Neural cell (in vitro differentiated cells): ENCODE measurements around the gene TSHR. TPM values are rescaled to one million over a fixed set of nuclear protein-coding genes. Genes with fewer than 3 reads are reported as not detected.
"Not testable (repeated sequence)": the region's sequence is repeated elsewhere in the genome, so short reads cannot be mapped to it uniquely, and the experiment has no call there.

Source experiments
- H2AFZ ChIP-seq: fragments of 200-600, 300-800 bp; sonication (generic), shearing (Covaris generic); 2 replicates; pipeline ENCODE4 v1.6.0; 2014; ENCODE audit warnings: low read depth, mild to moderate bottlenecking, antibody characterized with exemption, low read length, moderate library complexity
- H3F3A ChIP-seq: fragments of 200-600 bp; shearing (Covaris generic); 2 replicates; pipeline ENCODE4 v1.6.1; 2016; ENCODE audit warnings: mild to moderate bottlenecking, moderate library complexity, mixed read lengths, antibody characterized with exemption, low read length; ENCODE audit not compliant: insufficient read depth, poor library complexity, severe bottlenecking
- H3K27ac ChIP-seq: fragments of 200-600, 300-800 bp; sonication (generic), shearing (Covaris generic); 2 replicates; pipeline ENCODE4 v1.5.1; 2014; ENCODE audit warnings: mild to moderate bottlenecking, low read length, moderate library complexity
- H3K27me3 ChIP-seq: fragments of 300-800, 200-600 bp; sonication (generic), shearing (Covaris generic); 2 replicates; pipeline ENCODE4 v1.6.0; 2014; ENCODE audit warnings: mild to moderate bottlenecking, low read depth, low read length, moderate library complexity; ENCODE audit not compliant: insufficient read depth
- H3K36me3 ChIP-seq: fragments of 300-800, 200-600 bp; sonication (generic), shearing (Covaris generic); 2 replicates; pipeline ENCODE4 v1.5.1; 2014; ENCODE audit warnings: mild to moderate bottlenecking, antibody characterized with exemption, low read length, moderate library complexity; ENCODE audit not compliant: insufficient read depth
- H3K4me2 ChIP-seq: fragments of 300-800, 200-600 bp; sonication (generic), shearing (Covaris generic); 2 replicates; pipeline ENCODE4 v1.6.0; 2014; ENCODE audit warnings: mild to moderate bottlenecking, low read length
- H3K4me3 ChIP-seq: fragments of 300-800, 200-600 bp; sonication (generic), shearing (Covaris generic); 2 replicates; pipeline ENCODE4 v1.5.1; 2014; ENCODE audit warnings: mild to moderate bottlenecking, low read length, moderate library complexity
- H3K79me2 ChIP-seq: fragments of 200-600 bp; shearing (Covaris generic); replicated peaks from 2 replicates; pipeline ENCODE4 v1.6.0; 2014; ENCODE audit warnings: mild to moderate bottlenecking, low read length, moderate library complexity; ENCODE audit not compliant: insufficient read depth
- H3K9ac ChIP-seq: fragments of 300-800, 200-600 bp; sonication (generic), shearing (Covaris generic); 2 replicates; pipeline ENCODE4 v1.6.1; 2016; ENCODE audit warnings: mild to moderate bottlenecking, low read length, mixed read lengths
- H3K9me2 ChIP-seq: fragments of 200-600 bp; shearing (Covaris generic); 2 replicates; pipeline ENCODE4 v1.6.1; 2016; ENCODE audit warnings: mild to moderate bottlenecking, low read length, mixed read lengths; ENCODE audit not compliant: insufficient read depth
- H3K9me3 ChIP-seq: fragments of 200-600, 300-800 bp; sonication (generic), shearing (Covaris generic); 2 replicates; pipeline ENCODE4 v1.6.1; 2016; ENCODE audit warnings: mild to moderate bottlenecking, mixed run types, low read length, moderate library complexity, mixed read lengths
- H4K20me1 ChIP-seq: fragments of 200-600 bp; shearing (Covaris generic); 2 replicates; pipeline ENCODE4 v1.6.1; 2016; ENCODE audit warnings: mild to moderate bottlenecking, mixed run types; ENCODE audit not compliant: insufficient read depth
- EP300 ChIP-seq: fragments of 450-650 bp; conservative IDR thresholded peaks from 2 replicates; pipeline ENCODE4 v1.6.1; 2014; ENCODE audit warnings: antibody characterized with exemption, mild to moderate bottlenecking, moderate library complexity; ENCODE audit not compliant: poor library complexity, severe bottlenecking
- EZH2 ChIP-seq: fragments of 200-600, 300-800 bp; shearing (Covaris generic), sonication (generic); IDR thresholded peaks from 2 replicates; pipeline ENCODE4 v1.6.1; 2014; ENCODE audit warnings: antibody characterized with exemption, low read length, borderline replicate concordance, mild to moderate bottlenecking; ENCODE audit not compliant: insufficient read depth, poor library complexity, severe bottlenecking
- MXI1 ChIP-seq: fragments of 450-650 bp; conservative IDR thresholded peaks from 2 replicates; pipeline ENCODE4 v1.6.1; 2014; ENCODE audit warnings: antibody characterized with exemption, mild to moderate bottlenecking; ENCODE audit not compliant: poor library complexity, severe bottlenecking
- POLR2AphosphoS5 ChIP-seq: IDR thresholded peaks from 2 replicates; pipeline ENCODE4 v1.6.1; 2012
- RAD21 ChIP-seq: fragments of 450-650 bp; conservative IDR thresholded peaks from 2 replicates; pipeline ENCODE4 v1.6.1; 2014; ENCODE audit warnings: antibody characterized with exemption, mild to moderate bottlenecking, moderate library complexity
- SMC3 ChIP-seq: fragments of 450-650 bp; conservative IDR thresholded peaks from 2 replicates; pipeline ENCODE4 v1.6.1; 2014; ENCODE audit warnings: antibody characterized with exemption, mild to moderate bottlenecking, moderate library complexity; ENCODE audit not compliant: poor library complexity
- TAF1 ChIP-seq: IDR thresholded peaks from 2 replicates; pipeline ENCODE4 v1.6.1; 2012; ENCODE audit warnings: low read depth
- polyA plus RNA-seq: library from polyadenylated mRNA; depleted of rRNA; stranded (reverse); fragments of >200 nt; gene quantifications from 2 replicates; pipeline ENCODE4 v1.2.3, GENCODE V29; 2014
- TF ChIP-seq, protein P1 (sequence below): fragments of 450-650 bp; IDR thresholded peaks from 2 replicates; pipeline ENCODE4 v1.5.1; 2014; ENCODE audit warnings: antibody characterized with exemption, mild to moderate bottlenecking, moderate library complexity; ENCODE audit not compliant: poor library complexity, severe bottlenecking
- TF ChIP-seq, protein P2 (sequence below): IDR thresholded peaks from 2 replicates; pipeline ENCODE4 v1.6.1; 2012; ENCODE audit warnings: borderline replicate concordance

Gene TSHR
- polyA plus RNA-seq, 1 donor from 2014 or later, result not detected

DNA sequence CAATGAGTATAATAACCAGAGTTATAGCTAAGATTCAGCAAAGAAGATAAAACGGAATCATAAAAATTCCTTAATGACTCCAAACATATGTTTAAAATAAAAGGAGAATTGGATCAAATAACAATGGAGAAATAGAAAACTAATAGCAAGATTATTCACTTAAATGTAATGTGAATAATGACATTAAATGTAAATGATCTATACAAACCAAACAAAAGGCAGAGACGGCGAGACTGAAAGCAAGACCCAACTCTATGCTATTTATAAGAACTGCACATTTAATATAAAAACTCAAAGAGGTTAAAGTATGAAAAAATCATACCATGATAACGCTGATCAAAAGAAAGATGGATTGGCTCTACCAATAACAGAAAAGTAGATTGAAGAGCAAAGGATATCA, 3.9 kb upstream of the TSHR start:
- no peaks in the 10 kb centered on the region for H4K20me1 ChIP-seq
- H3K9ac ChIP-seq, result no peak overlapping the region
- no peak overlapping the region for H3K4me2 ChIP-seq
- H3K27me3 ChIP-seq, result peaks cover 11% of the 10 kb centered on the region
- no peaks in the 10 kb centered on the region for H3F3A ChIP-seq
- no peaks in the 10 kb centered on the region for H3K36me3 ChIP-seq
- H3K9me2 ChIP-seq, result no peaks in the 10 kb centered on the region
- no peak overlapping the region for H3K27ac ChIP-seq
- no peaks in the 10 kb centered on the region for H3K79me2 ChIP-seq
- no peak overlapping the region for H2AFZ ChIP-seq
- H3K9me3 ChIP-seq, result no peaks in the 10 kb centered on the region
- TF ChIP-seq RAD21 (no peak), POLR2AphosphoS5 (no peak), SMC3 (no peak), EP300 (no peak), TAF1 (no peak), MXI1 (no peak), EZH2 (no peak)
- TF ChIP-seq, protein P1, sequence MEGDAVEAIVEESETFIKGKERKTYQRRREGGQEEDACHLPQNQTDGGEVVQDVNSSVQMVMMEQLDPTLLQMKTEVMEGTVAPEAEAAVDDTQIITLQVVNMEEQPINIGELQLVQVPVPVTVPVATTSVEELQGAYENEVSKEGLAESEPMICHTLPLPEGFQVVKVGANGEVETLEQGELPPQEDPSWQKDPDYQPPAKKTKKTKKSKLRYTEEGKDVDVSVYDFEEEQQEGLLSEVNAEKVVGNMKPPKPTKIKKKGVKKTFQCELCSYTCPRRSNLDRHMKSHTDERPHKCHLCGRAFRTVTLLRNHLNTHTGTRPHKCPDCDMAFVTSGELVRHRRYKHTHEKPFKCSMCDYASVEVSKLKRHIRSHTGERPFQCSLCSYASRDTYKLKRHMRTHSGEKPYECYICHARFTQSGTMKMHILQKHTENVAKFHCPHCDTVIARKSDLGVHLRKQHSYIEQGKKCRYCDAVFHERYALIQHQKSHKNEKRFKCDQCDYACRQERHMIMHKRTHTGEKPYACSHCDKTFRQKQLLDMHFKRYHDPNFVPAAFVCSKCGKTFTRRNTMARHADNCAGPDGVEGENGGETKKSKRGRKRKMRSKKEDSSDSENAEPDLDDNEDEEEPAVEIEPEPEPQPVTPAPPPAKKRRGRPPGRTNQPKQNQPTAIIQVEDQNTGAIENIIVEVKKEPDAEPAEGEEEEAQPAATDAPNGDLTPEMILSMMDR, result no peak
- TF ChIP-seq, protein P2, sequence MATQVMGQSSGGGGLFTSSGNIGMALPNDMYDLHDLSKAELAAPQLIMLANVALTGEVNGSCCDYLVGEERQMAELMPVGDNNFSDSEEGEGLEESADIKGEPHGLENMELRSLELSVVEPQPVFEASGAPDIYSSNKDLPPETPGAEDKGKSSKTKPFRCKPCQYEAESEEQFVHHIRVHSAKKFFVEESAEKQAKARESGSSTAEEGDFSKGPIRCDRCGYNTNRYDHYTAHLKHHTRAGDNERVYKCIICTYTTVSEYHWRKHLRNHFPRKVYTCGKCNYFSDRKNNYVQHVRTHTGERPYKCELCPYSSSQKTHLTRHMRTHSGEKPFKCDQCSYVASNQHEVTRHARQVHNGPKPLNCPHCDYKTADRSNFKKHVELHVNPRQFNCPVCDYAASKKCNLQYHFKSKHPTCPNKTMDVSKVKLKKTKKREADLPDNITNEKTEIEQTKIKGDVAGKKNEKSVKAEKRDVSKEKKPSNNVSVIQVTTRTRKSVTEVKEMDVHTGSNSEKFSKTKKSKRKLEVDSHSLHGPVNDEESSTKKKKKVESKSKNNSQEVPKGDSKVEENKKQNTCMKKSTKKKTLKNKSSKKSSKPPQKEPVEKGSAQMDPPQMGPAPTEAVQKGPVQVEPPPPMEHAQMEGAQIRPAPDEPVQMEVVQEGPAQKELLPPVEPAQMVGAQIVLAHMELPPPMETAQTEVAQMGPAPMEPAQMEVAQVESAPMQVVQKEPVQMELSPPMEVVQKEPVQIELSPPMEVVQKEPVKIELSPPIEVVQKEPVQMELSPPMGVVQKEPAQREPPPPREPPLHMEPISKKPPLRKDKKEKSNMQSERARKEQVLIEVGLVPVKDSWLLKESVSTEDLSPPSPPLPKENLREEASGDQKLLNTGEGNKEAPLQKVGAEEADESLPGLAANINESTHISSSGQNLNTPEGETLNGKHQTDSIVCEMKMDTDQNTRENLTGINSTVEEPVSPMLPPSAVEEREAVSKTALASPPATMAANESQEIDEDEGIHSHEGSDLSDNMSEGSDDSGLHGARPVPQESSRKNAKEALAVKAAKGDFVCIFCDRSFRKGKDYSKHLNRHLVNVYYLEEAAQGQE, result no peak
- no peak overlapping the region for H3K4me3 ChIP-seq

DNA sequence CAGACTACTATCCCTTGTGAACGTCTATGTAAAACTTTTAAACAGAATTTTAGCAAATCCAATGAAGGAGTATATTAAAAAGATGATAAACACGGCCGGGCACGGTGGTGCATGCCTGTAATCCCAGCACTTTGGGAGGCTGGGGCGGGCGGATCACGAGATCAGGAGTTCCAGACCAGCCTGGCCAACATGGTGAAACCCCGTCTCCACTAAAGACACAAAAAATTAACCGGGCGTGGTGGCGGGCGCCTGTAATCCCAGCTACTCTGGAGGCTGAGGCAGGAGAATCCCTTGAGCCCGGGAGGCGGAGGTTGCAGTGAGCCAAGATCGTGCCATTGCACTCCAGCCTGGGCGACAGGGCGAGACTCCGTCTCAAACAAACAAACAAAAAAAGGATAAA, 2.2 kb upstream of the TSHR start:
- H3K36me3 ChIP-seq, H4K20me1 ChIP-seq, H3K27ac ChIP-seq, H3K9me2 ChIP-seq, H3K79me2 ChIP-seq, H3K9me3 ChIP-seq, H3K4me3 ChIP-seq, H3K4me2 ChIP-seq, H2AFZ ChIP-seq, H3F3A ChIP-seq, H3K9ac ChIP-seq: not testable (repeated sequence)
- peaks cover 15% of the 10 kb centered on the region for H3K27me3 ChIP-seq

DNA sequence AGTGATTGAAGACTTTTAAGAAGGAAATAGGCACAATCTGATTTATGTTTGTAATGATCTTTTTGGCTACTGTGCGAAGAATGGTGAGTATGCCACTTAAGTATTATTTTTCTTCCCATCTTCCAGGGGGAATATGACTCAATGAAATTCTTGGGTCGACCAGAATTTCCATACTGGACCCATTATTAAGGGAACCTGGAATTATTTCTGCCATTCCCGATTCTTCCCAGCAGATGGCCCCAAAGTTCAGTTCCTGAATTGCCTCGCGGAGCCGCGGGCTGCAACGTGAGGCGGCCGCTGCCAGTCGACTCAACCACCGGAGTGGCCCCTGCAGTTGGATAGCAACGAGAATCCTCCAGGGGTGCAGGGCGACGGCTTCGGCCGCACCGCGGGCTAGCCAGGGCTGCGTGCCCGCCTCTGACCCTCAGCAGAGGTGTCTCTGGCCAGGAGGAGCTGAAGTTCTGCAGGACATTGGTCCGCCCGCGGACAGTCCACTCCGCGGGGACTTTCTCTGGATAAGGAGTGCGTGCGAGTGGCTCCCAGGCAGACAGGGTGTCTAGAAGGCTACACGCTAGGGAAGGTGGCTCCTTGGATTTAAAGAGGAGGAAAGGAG, 628 bp upstream of the TSHR start:
- peak overlapping the region; percentile 15 for H2AFZ ChIP-seq

More for the DNA sequence above, 628 bp upstream of the TSHR start:
- TF ChIP-seq TAF1, result no peak
- no peak for TF ChIP-seq POLR2AphosphoS5
- TF ChIP-seq EZH2, result no peak
- TF ChIP-seq, protein P2, result no peak
- no peak for TF ChIP-seq EP300
- TF ChIP-seq RAD21, result peak; percentile 94
- TF ChIP-seq SMC3, result peak; percentile 97
- TF ChIP-seq, protein P1, result peak; percentile 94
- TF ChIP-seq MXI1, result peak; percentile 50
- H3K9me2 ChIP-seq, result no peaks in the 10 kb centered on the region
- no peaks in the 10 kb centered on the region for H3K79me2 ChIP-seq
- peak overlapping the region; percentile 68 for H3K4me3 ChIP-seq
- H3K9ac ChIP-seq, result peak overlapping the region; percentile 39
- peak overlapping the region; percentile 67 for H3K4me2 ChIP-seq
- peaks cover 15% of the 10 kb centered on the region for H3K27me3 ChIP-seq
- no peak overlapping the region for H3K27ac ChIP-seq
- H4K20me1 ChIP-seq, result no peaks in the 10 kb centered on the region
- H3F3A ChIP-seq, result no peaks in the 10 kb centered on the region
- H3K9me3 ChIP-seq, result no peaks in the 10 kb centered on the region
- no peaks in the 10 kb centered on the region for H3K36me3 ChIP-seq
